GM12873 (cell line): Measurements from ENCODE around the gene CCNK.

ENCODE experiments used
- TF ChIP-seq, protein P1 (sequence below): IDR thresholded peaks from 2 replicates; pipeline ENCODE4 v1.5.1; 2012; ENCODE audit warnings: low read depth, mild to moderate bottlenecking, moderate library complexity, low read length, control low read depth; ENCODE audit not compliant: insufficient read depth; ENCODE audit errors: missing control alignments

Gene CCNK

GRCh38 chr14:99480917-99481744 is at the start of gene CCNK:
TSS of gene CCNK (plus strand) at chr14:99481409. CDS start at chr14:99492678, 11,269 bp downstream.
- TF ChIP-seq, protein P1, sequence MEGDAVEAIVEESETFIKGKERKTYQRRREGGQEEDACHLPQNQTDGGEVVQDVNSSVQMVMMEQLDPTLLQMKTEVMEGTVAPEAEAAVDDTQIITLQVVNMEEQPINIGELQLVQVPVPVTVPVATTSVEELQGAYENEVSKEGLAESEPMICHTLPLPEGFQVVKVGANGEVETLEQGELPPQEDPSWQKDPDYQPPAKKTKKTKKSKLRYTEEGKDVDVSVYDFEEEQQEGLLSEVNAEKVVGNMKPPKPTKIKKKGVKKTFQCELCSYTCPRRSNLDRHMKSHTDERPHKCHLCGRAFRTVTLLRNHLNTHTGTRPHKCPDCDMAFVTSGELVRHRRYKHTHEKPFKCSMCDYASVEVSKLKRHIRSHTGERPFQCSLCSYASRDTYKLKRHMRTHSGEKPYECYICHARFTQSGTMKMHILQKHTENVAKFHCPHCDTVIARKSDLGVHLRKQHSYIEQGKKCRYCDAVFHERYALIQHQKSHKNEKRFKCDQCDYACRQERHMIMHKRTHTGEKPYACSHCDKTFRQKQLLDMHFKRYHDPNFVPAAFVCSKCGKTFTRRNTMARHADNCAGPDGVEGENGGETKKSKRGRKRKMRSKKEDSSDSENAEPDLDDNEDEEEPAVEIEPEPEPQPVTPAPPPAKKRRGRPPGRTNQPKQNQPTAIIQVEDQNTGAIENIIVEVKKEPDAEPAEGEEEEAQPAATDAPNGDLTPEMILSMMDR: no peak

DNA sequence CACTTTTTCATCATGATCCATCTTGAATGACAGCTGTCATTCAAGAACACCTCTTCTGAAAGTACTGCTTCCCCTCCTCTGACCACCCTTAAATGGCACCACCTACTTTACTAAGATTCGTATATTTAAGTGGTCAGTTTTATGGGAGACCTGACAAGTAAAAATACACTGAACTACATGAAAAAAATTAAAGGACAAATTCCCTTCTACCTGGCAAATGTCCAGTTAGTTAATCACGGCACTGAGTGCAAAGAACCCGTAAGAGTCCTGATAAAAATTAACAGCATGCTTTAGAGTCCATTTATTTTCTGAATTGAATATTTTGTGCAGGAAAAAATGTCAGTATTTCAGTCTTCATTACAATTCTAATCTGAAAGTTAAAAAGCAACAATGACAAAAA is 49.2 kb upstream of the CCNK start:
- TF ChIP-seq, protein P1: no peak

- TF ChIP-seq, protein P1: no peak
Observed at GRCh38 chr14:99432485-99432884, 48.7 kb upstream of the CCNK start.

DNA sequence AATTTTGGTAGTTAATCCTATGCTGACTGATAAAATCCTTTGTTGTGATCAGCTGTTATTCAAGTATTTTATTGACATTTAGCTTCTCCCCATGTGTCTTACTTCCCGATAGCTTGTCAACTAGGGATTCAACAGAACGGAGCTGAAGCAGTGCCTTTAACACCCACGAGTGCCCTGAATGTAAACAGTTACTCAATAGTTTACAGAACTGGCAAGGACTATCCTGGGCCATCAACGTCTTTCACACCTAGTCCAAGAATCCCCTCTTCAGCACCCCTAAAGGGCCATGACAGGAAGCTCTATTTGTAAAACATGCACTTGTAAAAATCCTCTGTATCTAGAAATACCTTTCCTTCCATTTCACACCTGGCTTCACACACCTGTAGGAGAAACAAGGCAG is 45.9 kb upstream of the CCNK start:
- TF ChIP-seq, protein P1: no peak

GRCh38 chr14:99436247-99437180 is 44.7 kb upstream of the CCNK start:
- TF ChIP-seq, protein P1: no peak

- TF ChIP-seq, protein P1: no peak
Observed at GRCh38 chr14:99437706-99438105, 43.5 kb upstream of the CCNK start.

- TF ChIP-seq, protein P1: no peak
Observed at GRCh38 chr14:99440278-99440677, 40.9 kb upstream of the CCNK start.
